Loucy (cell line): ENCODE data around the gene MACROD2.

Experiments
- CTCF ChIP-seq: fragments of 200-600 bp; sonication (generic); conservative IDR thresholded peaks from 2 replicates; pipeline ENCODE4 v1.5.1; 2014; ENCODE audit warnings: mild to moderate bottlenecking, antibody characterized with exemption, low read length
- EZH2phosphoT487 ChIP-seq: fragments of 200-600 bp; IDR thresholded peaks from 2 replicates; pipeline ENCODE4 v1.6.1; 2018; ENCODE audit warnings: antibody characterized with exemption, mild to moderate bottlenecking, moderate library complexity, borderline replicate concordance

- no peak for TF ChIP-seq CTCF
- TF ChIP-seq EZH2phosphoT487 = no peak
These were observed 1049.9 kb downstream of the MACROD2 start for GRCh38 chr20:15045246-15045645.
